HS-5 (cell line): ENCODE measurements around the gene KRTAP19-8.

Experiments used
- DNase-seq: peaks from one replicate; pipeline ENCODE4 v3.0.0-alpha.2; 2012; ENCODE audit warnings: low read depth

Gene KRTAP19-8

GRCh38 chr21:31012133-31013089, 25.9 kb downstream of the KRTAP19-8 start:
- no peak for DNase-seq

DNA sequence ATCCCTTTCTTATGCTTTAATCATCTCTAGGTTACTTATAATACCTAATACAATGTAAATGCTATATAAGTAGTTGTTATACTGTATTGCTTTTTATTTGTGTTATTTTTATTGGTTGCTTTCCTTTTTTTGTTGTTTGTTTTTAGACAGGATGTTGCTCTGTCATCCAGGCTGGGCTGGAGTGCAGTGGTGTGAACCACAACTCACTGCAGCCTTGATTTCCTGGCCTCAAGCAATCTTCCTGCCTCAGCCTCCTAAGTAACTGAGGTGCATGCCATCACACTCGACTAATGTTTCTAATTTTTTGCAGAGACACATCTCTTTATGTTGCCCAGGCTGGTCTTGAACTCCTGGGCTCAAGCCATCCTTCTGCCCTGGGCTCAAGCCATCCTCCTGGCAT, 26.9 kb downstream of the KRTAP19-8 start:
- no peak for DNase-seq

GRCh38 chr21:31008355-31008754, 29.9 kb downstream of the KRTAP19-8 start:
- no peak for DNase-seq

DNA sequence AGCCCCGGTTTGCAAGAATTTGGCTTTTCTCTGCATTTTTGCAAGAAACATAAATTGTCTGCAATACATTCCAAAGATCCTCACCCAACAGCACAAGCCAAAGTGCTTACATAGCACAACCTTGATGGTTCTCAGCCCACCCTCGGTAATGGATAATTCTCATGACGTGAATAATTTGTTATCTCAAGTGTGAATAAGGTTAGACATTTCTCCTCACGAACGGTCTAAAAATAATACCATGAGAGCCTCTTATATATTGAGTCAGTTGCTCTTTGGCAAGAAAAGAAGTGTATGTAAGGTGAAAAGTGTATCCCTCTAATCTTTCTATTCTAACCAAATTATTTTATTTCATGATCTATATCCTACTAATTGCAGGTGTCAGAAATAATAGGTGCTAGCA, 33.3 kb downstream of the KRTAP19-8 start:
- no peak for DNase-seq

GRCh38 chr21:31003471-31003870, 34.8 kb downstream of the KRTAP19-8 start:
- DNase-seq: no peak

DNA sequence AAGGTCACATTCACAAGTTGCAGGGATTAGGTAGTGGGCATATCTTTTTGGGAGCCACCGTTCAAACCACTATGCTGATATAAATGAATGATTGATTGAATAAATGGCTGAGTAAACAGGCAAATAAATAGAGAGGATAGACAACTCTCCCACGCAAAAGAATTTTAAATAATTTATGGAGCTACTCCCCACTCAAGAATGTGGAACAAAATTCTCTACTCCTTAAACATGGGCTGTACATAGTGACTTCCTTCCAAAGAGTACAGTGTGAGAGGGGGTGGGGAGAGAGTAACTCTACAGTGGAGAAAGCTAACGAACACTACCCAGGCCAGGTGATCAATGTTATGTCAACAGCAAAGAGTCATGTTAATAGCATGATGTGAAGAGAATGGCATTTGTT, 40.7 kb downstream of the KRTAP19-8 start:
- DNase-seq: no peak

- DNase-seq: no peak
Measured at GRCh38 chr21:30996728-30997127, 41.5 kb downstream of the KRTAP19-8 start.

DNA sequence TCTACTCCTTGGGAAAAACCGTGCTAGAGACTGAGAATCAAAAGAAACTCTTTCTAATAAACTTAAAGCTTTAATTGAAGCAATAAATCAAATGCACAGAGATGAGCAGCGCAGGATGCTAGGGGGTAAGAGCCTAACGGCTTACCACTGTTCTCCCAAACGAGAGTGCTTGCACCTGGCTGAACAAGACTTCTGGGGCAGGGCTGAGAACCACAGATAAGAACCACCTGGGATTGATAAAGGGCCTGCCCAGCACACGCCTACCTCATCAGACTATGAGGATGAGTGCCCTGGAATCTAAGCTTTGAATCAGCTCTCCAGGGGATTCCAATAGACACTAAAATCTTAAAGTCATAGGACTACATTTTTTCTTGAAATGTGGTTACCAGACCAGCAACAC, 43.3 kb downstream of the KRTAP19-8 start:
- DNase-seq: no peak

DNA sequence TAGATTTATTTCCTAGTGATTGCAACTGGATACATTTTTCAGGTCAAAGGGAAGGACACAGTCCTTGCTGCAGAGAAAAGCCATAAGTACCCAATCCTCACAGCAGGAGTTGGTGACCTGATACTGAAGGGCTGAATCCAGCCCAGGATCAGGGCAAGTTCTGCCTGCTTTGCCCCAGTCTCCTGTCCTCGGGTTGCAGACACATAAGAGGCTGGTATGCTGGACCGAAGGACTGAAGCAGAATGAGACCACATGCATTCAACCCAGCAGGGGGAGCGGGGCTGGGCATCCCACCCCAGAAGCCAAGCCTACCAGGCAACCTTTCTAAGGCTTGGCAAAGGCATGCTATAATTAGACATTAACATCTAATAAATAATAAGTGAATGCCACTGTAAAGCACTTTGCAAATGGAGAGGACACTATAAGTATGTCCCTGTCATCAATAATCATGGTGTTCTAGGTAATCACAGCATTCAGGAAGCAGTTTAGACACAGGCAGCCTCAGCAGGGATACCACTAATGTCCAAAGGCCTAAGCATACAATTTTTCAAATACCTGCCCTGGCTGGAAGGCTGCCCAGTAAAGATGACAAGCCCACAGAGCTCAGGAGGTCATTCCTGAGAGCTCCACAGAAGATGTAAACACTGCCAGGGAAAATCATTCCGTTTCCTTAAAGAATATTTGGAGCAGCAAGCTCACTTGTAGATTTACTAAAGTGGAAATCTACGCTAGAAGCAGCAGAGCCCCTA, 47.6 kb downstream of the KRTAP19-8 start:
- DNase-seq: no peak

DNA sequence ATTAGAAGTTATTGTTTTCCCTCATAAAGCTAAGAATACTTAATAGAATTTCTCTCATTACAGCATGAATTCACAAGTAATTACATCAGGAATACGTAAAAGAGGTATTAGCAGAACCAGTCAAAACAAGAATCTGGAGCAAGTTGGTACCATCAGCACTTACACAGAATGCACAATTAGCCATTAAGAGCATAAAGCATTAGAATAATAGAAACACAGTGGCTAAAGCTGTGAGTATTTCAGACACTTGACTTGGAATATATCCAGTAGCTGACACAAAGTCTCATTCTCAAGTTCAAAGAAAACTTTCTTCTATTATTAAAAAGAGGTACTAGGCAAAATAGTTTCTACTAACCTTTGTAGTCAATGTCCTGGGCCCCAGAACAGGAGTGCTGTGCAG, 49.6 kb downstream of the KRTAP19-8 start:
- DNase-seq: no peak
